HEK293 (cell line): ENCODE data around the gene USP22.
A peak's percentile ranks its signal among the peaks of the same experiment; 100 is the strongest.

Source experiments
- CTCF ChIA-PET: fragments of 350-600 bp; formaldehyde crosslinking; extraction: SDS; loops from one replicate; lab custom pipeline; 2021; ENCODE audit warnings: antibody characterized with exemption; lab: Yijun Ruan, JAX
- POLR2A ChIA-PET: fragments of 300-600 bp; formaldehyde crosslinking; extraction: SDS; loops from one replicate; lab custom pipeline; 2020; ENCODE audit warnings: antibody characterized with exemption, inconsistent platforms; lab: Yijun Ruan, JAX
- H3K27ac ChIP-seq: fragments of 200-500 bp; sonication (Bioruptor generic); 2 replicates; pipeline ENCODE4 v1.5.1; 2014; ENCODE audit warnings: low read depth, low read length, control low read depth, inconsistent platforms; ENCODE audit errors: extremely low read depth
- H3K36me3 ChIP-seq, 2 experiments: fragments of 200-500 bp in 1 of 2; sonication (Bioruptor generic) in 1 of 2; 1 replicate in 1 of 2; 2 replicates in 1 of 2; pipeline ENCODE4 v1.5.1; 2014 to 2017; ENCODE audit warnings: inconsistent platforms in 2 of 2, low read length in 2 of 2; ENCODE audit not compliant: control insufficient read depth in 2 of 2, insufficient read depth in 1 of 2
- H3K4me1 ChIP-seq: fragments of 200-500 bp; sonication (Bioruptor generic); 2 replicates; pipeline ENCODE4 v1.5.1; 2014; ENCODE audit warnings: mild to moderate bottlenecking, low read length, inconsistent platforms; ENCODE audit not compliant: control insufficient read depth, insufficient read depth
- H3K4me3 ChIP-seq: 2 replicates; pipeline ENCODE4 v1.5.1; 2011; ENCODE audit warnings: low read depth, mild to moderate bottlenecking, control low read depth, low read length, moderate library complexity
- H3K9me3 ChIP-seq: fragments of 200-500 bp; sonication (Bioruptor generic); 2 replicates; pipeline ENCODE4 v1.5.1; 2014; ENCODE audit warnings: low read depth, low read length, inconsistent platforms; ENCODE audit not compliant: control insufficient read depth, insufficient read depth
- OVOL3 ChIP-seq: fragments of 450-650 bp; formaldehyde crosslinking; IDR thresholded peaks from 2 replicates; pipeline ENCODE4 v1.5.1; 2016; ENCODE audit warnings: missing biosample characterization, missing genetic modification characterization
- SETDB1 ChIP-seq: IDR thresholded peaks from one replicate; pipeline ENCODE4 v1.6.1; 2017; ENCODE audit warnings: mild to moderate bottlenecking, low read length, moderate library complexity, mixed read lengths; ENCODE audit not compliant: insufficient read length
- ZIC2 ChIP-seq: fragments of 450-650 bp; formaldehyde crosslinking; IDR thresholded peaks from 2 replicates; pipeline ENCODE4 v1.5.1; 2016; ENCODE audit warnings: missing biosample characterization, missing genetic modification characterization
- ZNF10 ChIP-seq: fragments of 450-650 bp; formaldehyde crosslinking; IDR thresholded peaks from 2 replicates; pipeline ENCODE4 v1.5.1; 2017; ENCODE audit warnings: missing biosample characterization, missing genetic modification characterization
- ZNF146 ChIP-seq: fragments of 450-650 bp; formaldehyde crosslinking; IDR thresholded peaks from 2 replicates; pipeline ENCODE4 v1.5.1; 2016; ENCODE audit warnings: missing biosample characterization, missing genetic modification characterization
- ZNF184 ChIP-seq: fragments of 450-650 bp; IDR thresholded peaks from 2 replicates; pipeline ENCODE4 v1.5.1; 2018; ENCODE audit warnings: missing biosample characterization, mild to moderate bottlenecking, missing genetic modification characterization
- ZNF335 ChIP-seq: fragments of 450-650 bp; formaldehyde crosslinking; conservative IDR thresholded peaks from 2 replicates; pipeline ENCODE4 v1.5.1; 2016; ENCODE audit warnings: missing biosample characterization, missing genetic modification characterization
- ZNF404 ChIP-seq: fragments of 450-650 bp; formaldehyde crosslinking; IDR thresholded peaks from 2 replicates; pipeline ENCODE4 v1.5.1; 2017; ENCODE audit warnings: missing biosample characterization, missing genetic modification characterization
- ZNF544 ChIP-seq: fragments of 450-650 bp; formaldehyde crosslinking; IDR thresholded peaks from 2 replicates; pipeline ENCODE4 v1.5.0; 2017; ENCODE audit warnings: missing biosample characterization, missing genetic modification characterization
- ZNF560 ChIP-seq: fragments of 450-650 bp; formaldehyde crosslinking; IDR thresholded peaks from 2 replicates; pipeline ENCODE4 v1.5.1; 2017; ENCODE audit warnings: missing biosample characterization, missing genetic modification characterization, borderline replicate concordance
- ZNF785 ChIP-seq: fragments of 450-650 bp; formaldehyde crosslinking; IDR thresholded peaks from 2 replicates; pipeline ENCODE4 v1.5.1; 2016; ENCODE audit warnings: missing biosample characterization, missing genetic modification characterization
- ZNF791 ChIP-seq: fragments of 450-650 bp; formaldehyde crosslinking; IDR thresholded peaks from 2 replicates; pipeline ENCODE4 v1.5.1; 2016; ENCODE audit warnings: missing biosample characterization, missing genetic modification characterization
- TF ChIP-seq, protein P1 (sequence below): fragments of 450-650 bp; formaldehyde crosslinking; IDR thresholded peaks from 2 replicates; pipeline ENCODE4 v1.5.1; 2016; ENCODE audit warnings: missing biosample characterization, missing genetic modification characterization
- TF ChIP-seq, protein P2 (sequence below): fragments of 450-650 bp; formaldehyde crosslinking; IDR thresholded peaks from 2 replicates; pipeline ENCODE4 v1.5.1; 2016; ENCODE audit warnings: missing biosample characterization, missing genetic modification characterization
- TF ChIP-seq, protein P3 (sequence below): fragments of 450-650 bp; IDR thresholded peaks from 2 replicates; pipeline ENCODE4 v1.5.1; 2018; ENCODE audit warnings: missing biosample characterization, mild to moderate bottlenecking, missing genetic modification characterization
- TF ChIP-seq, protein P4 (sequence below): fragments of 450-650 bp; formaldehyde crosslinking; IDR thresholded peaks from 2 replicates; pipeline ENCODE4 v1.5.1; 2016; ENCODE audit warnings: missing biosample characterization, missing genetic modification characterization, low read depth
- TF ChIP-seq, protein P5 (sequence below): fragments of 450-650 bp; formaldehyde crosslinking; IDR thresholded peaks from 2 replicates; pipeline ENCODE4 v1.5.1; 2017; ENCODE audit warnings: missing biosample characterization, missing genetic modification characterization
- TF ChIP-seq, protein P6 (sequence below): fragments of 450-650 bp; formaldehyde crosslinking; IDR thresholded peaks from 2 replicates; pipeline ENCODE4 v1.5.1; 2016; ENCODE audit warnings: missing biosample characterization, missing genetic modification characterization

The USP22 gene

DNA sequence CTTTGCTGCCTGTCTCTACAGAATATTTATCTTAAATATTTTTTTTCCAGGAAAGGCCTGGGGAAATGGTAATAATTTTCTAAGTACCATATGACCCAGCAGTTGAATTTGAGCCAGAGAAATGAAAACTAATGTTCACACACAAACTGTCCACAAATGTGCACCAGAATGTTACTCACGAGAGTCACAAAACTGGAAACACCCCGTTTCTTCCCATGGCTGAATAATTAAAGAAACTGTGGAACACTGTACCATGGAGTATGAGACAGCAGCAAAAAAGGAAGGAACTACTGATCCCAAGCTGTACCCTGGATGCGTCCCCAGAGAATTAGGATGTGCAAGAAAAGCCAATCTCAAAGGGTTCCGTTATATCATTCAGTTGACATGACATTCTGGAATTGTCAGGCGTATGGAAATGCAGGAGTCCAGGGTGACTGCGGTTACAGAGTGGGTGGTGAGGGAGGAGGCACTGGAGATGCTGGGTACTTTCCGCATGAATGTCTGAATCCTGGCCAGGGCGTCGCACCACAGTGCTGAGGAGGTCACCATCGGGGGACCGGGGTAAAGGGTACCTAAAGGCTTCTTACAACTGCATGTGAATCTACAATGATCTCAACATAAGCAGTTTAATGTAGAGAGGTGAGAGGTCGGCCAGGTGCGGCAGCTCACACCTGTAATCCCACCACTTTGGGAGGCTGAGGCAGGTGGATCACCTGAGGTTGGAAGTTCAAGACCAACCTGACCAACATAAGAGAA, 34.5 kb downstream of the USP22 start:
- no peaks in the 10 kb centered on the region for H3K4me1 ChIP-seq
- CTCF ChIA-PET, result interaction anchor here (0.6 kb wide), 1 partner anchor 63 kb away, joined by 3 read pairs; no protein-coding TSS in a partner anchor
- H3K4me3 ChIP-seq, result no peak overlapping the region
- TF ChIP-seq SETDB1, result no peak
- 0 out of 2 replicates have a peak, but pooled peaks have one; percentile 7 for TF ChIP-seq ZNF146 (tag by site-specific recombination)
- no peak for TF ChIP-seq ZNF791 (tag by site-specific recombination)
- TF ChIP-seq, all 188 proteins: peak for 1
- Histone ChIP-seq H3K27ac (no peak overlapping the region), H3K9me3 (no peaks in the 10 kb centered on the region), H3K36me3 (peaks cover 87 to 100% of the 10 kb centered on the region in 2 experiments)
- POLR2A ChIA-PET, result no interaction called here

DNA sequence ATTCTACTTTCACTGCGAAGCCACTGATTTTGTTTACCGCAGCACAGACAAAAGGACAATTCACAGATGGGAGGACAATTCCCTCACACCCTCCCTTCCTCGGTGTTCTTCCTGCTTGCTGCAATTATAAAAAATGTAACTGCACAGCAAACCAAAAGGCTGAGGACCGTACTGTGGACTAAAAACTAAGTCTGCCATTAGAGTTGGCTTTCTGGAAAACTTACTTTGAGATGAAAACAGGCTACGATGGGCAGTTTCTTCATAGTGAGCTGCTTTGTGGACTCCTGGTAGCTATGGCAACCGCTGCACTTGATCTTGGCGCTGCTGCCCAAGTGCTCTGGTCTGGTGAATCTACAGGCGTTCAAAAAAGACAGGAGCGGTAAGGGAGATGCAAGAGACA, 35.2 kb downstream of the USP22 start:
- POLR2A ChIA-PET, result no interaction called here
- Histone ChIP-seq H3K4me3 (no peak overlapping the region), H3K36me3 (peaks cover 84 to 100% of the 10 kb centered on the region in 2 experiments), H3K4me1 (no peaks in the 10 kb centered on the region), H3K27ac (no peak overlapping the region)
- CTCF ChIA-PET, result interaction anchor here (0.6 kb wide), 2 partner anchors 213 to 1496 kb away, joined by 3 to 4 read pairs; no protein-coding TSS in a partner anchor
- TF ChIP-seq OVOL3 (no peak), ZNF544 (tag by site-specific recombination) (no peak), ZNF184 (tag by site-specific recombination) (no peak)
- TF ChIP-seq, all 188 proteins: peak for 0
- H3K9me3 ChIP-seq, result no peaks in the 10 kb centered on the region

DNA sequence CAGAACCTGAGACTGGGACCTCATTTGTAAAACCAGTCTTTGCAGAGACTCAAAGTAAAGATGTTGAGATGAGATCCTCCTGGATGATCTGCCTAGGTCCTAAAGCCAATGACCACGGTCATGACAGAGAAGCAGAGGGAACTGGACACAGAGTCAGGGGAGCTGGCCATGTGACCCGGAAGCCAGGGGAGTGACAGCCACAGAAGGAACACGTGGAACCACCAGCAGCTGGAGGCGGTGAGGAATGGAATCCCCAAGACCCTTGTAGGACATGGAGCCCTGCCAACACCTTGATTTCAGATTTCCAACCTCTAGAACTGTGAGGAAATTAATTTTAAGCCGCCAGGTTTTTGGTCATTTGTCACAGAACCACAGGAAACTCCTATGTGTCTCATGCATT, 37.0 kb downstream of the USP22 start:
- CTCF ChIA-PET, result interaction anchor here (2.1 kb wide), 1 partner anchor 13 kb away, joined by 8 read pairs; no protein-coding TSS in a partner anchor
- POLR2A ChIA-PET, result no interaction called here
- TF ChIP-seq ZNF10 (no peak), ZNF404 (tag by site-specific recombination) (no peak), ZNF335 (tag by site-specific recombination) (no peak), ZNF785 (tag by site-specific recombination) (no peak), ZNF560 (tag by site-specific recombination) (no peak), ZIC2 (tag by site-specific recombination) (no peak)
- TF ChIP-seq, protein P1, sequence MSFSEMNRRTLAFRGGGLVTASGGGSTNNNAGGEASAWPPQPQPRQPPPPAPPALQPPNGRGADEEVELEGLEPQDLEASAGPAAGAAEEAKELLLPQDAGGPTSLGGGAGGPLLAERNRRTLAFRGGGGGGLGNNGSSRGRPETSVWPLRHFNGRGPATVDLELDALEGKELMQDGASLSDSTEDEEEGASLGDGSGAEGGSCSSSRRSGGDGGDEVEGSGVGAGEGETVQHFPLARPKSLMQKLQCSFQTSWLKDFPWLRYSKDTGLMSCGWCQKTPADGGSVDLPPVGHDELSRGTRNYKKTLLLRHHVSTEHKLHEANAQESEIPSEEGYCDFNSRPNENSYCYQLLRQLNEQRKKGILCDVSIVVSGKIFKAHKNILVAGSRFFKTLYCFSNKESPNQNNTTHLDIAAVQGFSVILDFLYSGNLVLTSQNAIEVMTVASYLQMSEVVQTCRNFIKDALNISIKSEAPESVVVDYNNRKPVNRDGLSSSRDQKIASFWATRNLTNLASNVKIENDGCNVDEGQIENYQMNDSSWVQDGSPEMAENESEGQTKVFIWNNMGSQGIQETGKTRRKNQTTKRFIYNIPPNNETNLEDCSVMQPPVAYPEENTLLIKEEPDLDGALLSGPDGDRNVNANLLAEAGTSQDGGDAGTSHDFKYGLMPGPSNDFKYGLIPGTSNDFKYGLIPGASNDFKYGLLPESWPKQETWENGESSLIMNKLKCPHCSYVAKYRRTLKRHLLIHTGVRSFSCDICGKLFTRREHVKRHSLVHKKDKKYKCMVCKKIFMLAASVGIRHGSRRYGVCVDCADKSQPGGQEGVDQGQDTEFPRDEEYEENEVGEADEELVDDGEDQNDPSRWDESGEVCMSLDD, result no peak
- TF ChIP-seq, protein P2, sequence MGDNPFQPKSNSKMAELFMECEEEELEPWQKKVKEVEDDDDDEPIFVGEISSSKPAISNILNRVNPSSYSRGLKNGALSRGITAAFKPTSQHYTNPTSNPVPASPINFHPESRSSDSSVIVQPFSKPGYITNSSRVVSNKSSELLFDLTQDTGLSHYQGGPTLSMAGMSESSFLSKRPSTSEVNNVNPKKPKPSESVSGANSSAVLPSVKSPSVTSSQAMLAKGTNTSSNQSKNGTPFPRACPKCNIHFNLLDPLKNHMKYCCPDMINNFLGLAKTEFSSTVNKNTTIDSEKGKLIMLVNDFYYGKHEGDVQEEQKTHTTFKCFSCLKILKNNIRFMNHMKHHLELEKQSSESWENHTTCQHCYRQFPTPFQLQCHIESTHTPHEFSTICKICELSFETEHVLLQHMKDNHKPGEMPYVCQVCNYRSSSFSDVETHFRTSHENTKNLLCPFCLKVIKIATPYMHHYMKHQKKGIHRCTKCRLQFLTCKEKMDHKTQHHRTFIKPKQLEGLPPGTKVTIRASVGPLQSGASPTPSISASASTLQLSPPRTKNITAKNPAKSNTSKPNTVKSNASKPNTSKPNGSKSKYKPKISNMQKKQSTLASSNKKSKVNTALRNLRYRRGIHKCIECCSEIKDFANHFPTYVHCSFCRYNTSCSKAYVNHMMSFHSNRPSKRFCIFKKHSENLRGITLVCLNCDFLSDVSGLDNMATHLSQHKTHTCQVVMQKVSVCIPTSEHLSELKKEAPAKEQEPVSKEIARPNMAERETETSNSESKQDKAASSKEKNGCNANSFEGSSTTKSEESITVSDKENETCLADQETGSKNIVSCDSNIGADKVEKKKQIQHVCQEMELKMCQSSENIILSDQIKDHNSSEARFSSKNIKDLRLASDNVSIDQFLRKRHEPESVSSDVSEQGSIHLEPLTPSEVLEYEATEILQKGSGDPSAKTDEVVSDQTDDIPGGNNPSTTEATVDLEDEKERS (tag by site-specific recombination), result no peak
- TF ChIP-seq, protein P3, sequence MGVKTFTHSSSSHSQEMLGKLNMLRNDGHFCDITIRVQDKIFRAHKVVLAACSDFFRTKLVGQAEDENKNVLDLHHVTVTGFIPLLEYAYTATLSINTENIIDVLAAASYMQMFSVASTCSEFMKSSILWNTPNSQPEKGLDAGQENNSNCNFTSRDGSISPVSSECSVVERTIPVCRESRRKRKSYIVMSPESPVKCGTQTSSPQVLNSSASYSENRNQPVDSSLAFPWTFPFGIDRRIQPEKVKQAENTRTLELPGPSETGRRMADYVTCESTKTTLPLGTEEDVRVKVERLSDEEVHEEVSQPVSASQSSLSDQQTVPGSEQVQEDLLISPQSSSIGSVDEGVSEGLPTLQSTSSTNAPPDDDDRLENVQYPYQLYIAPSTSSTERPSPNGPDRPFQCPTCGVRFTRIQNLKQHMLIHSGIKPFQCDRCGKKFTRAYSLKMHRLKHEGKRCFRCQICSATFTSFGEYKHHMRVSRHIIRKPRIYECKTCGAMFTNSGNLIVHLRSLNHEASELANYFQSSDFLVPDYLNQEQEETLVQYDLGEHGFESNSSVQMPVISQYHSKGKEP (tag by site-specific recombination), result no peak
- TF ChIP-seq, protein P4, sequence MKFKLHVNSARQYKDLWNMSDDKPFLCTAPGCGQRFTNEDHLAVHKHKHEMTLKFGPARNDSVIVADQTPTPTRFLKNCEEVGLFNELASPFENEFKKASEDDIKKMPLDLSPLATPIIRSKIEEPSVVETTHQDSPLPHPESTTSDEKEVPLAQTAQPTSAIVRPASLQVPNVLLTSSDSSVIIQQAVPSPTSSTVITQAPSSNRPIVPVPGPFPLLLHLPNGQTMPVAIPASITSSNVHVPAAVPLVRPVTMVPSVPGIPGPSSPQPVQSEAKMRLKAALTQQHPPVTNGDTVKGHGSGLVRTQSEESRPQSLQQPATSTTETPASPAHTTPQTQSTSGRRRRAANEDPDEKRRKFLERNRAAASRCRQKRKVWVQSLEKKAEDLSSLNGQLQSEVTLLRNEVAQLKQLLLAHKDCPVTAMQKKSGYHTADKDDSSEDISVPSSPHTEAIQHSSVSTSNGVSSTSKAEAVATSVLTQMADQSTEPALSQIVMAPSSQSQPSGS (tag by site-specific recombination), result no peak
- TF ChIP-seq, protein P5, sequence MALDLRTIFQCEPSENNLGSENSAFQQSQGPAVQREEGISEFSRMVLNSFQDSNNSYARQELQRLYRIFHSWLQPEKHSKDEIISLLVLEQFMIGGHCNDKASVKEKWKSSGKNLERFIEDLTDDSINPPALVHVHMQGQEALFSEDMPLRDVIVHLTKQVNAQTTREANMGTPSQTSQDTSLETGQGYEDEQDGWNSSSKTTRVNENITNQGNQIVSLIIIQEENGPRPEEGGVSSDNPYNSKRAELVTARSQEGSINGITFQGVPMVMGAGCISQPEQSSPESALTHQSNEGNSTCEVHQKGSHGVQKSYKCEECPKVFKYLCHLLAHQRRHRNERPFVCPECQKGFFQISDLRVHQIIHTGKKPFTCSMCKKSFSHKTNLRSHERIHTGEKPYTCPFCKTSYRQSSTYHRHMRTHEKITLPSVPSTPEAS (tag by site-specific recombination), result no peak
- TF ChIP-seq, protein P6, sequence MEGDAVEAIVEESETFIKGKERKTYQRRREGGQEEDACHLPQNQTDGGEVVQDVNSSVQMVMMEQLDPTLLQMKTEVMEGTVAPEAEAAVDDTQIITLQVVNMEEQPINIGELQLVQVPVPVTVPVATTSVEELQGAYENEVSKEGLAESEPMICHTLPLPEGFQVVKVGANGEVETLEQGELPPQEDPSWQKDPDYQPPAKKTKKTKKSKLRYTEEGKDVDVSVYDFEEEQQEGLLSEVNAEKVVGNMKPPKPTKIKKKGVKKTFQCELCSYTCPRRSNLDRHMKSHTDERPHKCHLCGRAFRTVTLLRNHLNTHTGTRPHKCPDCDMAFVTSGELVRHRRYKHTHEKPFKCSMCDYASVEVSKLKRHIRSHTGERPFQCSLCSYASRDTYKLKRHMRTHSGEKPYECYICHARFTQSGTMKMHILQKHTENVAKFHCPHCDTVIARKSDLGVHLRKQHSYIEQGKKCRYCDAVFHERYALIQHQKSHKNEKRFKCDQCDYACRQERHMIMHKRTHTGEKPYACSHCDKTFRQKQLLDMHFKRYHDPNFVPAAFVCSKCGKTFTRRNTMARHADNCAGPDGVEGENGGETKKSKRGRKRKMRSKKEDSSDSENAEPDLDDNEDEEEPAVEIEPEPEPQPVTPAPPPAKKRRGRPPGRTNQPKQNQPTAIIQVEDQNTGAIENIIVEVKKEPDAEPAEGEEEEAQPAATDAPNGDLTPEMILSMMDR, result no peak
- Histone ChIP-seq H3K4me1 (no peaks in the 10 kb centered on the region), H3K27ac (no peak overlapping the region), H3K9me3 (no peaks in the 10 kb centered on the region), H3K4me3 (no peak overlapping the region), H3K36me3 (peaks cover 79 to 100% of the 10 kb centered on the region in 2 experiments)
